Mammary epithelial cell (primary cell): ENCODE measurements around the gene SLC9A6.

Experiments used
- CTCF ChIP-seq, 2 donors: IDR thresholded peaks in 1 of 2; conservative IDR thresholded peaks in 1 of 2; 2 replicates each; pipeline ENCODE4 v1.5.1; 2011 to 2012; ENCODE audit warnings: inconsistent platforms in 2 of 2, low read length in 2 of 2, mild to moderate bottlenecking in 2 of 2, control low read depth in 1 of 2, low read depth in 1 of 2; ENCODE audit not compliant: insufficient read depth in 1 of 2; ENCODE audit errors: extremely low read depth in 1 of 2
- EZH2 ChIP-seq: IDR thresholded peaks from 2 replicates; pipeline ENCODE4 v1.6.1; 2012; ENCODE audit warnings: low read length, inconsistent platforms, borderline replicate concordance

- TF ChIP-seq EZH2 = no peak
- TF ChIP-seq CTCF (conservative IDR thresholded peaks at IDR 0.05 in 1 of 2, IDR thresholded peaks at IDR 0.05 in 1 of 2; ENCODE audit: extremely low read depth in 1 of 2, insufficient read depth in 1 of 2, low read depth in 1 of 2, low read length in 2 of 2) = no peak
These were observed 9.8 kb upstream of the SLC9A6 start for GRCh38 chrX:135975421-135975820.
